ENCODE measurements around the gene PHACTR1.

- TF ChIP-seq, protein P1, sequence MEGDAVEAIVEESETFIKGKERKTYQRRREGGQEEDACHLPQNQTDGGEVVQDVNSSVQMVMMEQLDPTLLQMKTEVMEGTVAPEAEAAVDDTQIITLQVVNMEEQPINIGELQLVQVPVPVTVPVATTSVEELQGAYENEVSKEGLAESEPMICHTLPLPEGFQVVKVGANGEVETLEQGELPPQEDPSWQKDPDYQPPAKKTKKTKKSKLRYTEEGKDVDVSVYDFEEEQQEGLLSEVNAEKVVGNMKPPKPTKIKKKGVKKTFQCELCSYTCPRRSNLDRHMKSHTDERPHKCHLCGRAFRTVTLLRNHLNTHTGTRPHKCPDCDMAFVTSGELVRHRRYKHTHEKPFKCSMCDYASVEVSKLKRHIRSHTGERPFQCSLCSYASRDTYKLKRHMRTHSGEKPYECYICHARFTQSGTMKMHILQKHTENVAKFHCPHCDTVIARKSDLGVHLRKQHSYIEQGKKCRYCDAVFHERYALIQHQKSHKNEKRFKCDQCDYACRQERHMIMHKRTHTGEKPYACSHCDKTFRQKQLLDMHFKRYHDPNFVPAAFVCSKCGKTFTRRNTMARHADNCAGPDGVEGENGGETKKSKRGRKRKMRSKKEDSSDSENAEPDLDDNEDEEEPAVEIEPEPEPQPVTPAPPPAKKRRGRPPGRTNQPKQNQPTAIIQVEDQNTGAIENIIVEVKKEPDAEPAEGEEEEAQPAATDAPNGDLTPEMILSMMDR (IDR thresholded peaks at IDR 0.05), result no peak
- TF ChIP-seq POLR2A (IDR thresholded peaks at IDR 0.05) (no peak), POLR2AphosphoS5 (IDR thresholded peaks at IDR 0.05; ENCODE audit: insufficient read depth in 1 of 2, low read depth in 1 of 2) (no peak)
These were observed 128.8 kb downstream of the PHACTR1 start for GRCh38 chr6:12845224-12846004.
